HUES64 (cell line): Measurements from ENCODE around the gene SNAI3.

Experiments
- H3K27ac ChIP-seq: 2 replicates; pipeline ENCODE4 v1.7.0; 2013; ENCODE audit warnings: low read depth, low read length, inconsistent platforms
- H3K27me3 ChIP-seq: 2 replicates; pipeline ENCODE4 v1.6.1; 2013; ENCODE audit warnings: mild to moderate bottlenecking, low read length; ENCODE audit not compliant: insufficient read depth
- H3K36me3 ChIP-seq: 2 replicates; pipeline ENCODE4 v1.6.1; 2013; ENCODE audit warnings: mild to moderate bottlenecking, low read length; ENCODE audit not compliant: insufficient read depth
- H3K4me1 ChIP-seq: 2 replicates; pipeline ENCODE4 v1.6.1; 2013; ENCODE audit warnings: mild to moderate bottlenecking, low read length, moderate library complexity; ENCODE audit not compliant: insufficient read depth
- H3K4me3 ChIP-seq: 2 replicates; pipeline ENCODE4 v1.5.1; 2013; ENCODE audit warnings: mild to moderate bottlenecking, low read length, moderate library complexity
- H3K9ac ChIP-seq: 2 replicates; pipeline ENCODE4 v1.6.1; 2013; ENCODE audit warnings: mild to moderate bottlenecking, low read depth, low read length
- H3K9me3 ChIP-seq: 2 replicates; pipeline ENCODE4 v1.6.1; 2013; ENCODE audit warnings: low read depth, low read length; ENCODE audit not compliant: insufficient read depth
- WGBS: fragments of 150-250, 120-280 bp; methylation state at CpG from one replicate; pipeline ENCODE4 v1.1.7; 2013; ENCODE audit warnings: missing lambda C conversion rate; 5-methylcytosine and 5-hydroxymethylcytosine counted together

Gene SNAI3

DNA sequence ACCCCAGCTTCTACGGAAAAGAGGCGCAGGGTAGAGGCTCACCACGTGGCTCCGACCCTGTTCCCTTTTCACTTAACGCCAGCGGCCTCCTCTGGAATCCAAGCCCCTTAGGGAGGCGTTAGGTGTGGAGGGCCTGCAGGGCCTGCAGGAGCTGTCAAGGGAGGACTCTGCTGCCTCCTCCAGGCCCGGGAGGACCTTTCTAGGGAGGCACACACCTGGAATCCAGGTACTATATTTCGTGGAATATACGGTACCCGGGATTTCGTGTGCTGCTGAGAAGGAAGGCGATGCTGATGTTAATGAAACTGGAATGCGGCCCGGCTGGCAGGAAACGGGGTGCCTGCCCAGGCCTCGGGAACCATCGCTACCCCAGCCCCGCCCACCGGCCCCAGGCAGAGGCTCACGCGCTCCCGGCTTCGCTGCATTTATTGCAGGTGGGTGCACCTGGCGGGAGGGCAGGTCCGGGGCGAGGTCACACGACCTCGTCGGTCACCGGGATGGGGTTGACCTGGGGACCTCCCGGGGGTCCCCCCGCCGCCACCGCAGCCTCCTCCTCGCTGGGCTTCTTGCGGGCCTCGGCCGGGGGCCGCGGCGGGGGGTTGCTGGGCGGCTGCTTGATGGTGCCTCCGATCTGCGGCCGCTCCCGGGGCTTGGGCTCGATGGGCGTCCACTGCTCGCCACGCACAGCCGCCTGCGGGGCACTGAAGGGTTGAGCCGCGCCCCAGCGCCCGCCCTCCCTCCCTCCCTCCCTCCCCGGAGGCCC is 43.2 kb downstream of the SNAI3 start:
- Histone ChIP-seq H3K4me3 (no peak overlapping the region), H3K27me3 (peaks cover 3% of the 10 kb centered on the region; the same call in 1 of the 2 replicates), H3K9ac (no peak overlapping the region), H3K36me3 (0 out of 2 replicates have a peak, but pooled peaks cover 3% of the 10 kb centered on the region), H3K4me1 (peaks cover 3% of the 10 kb centered on the region; the same call in 1 of the 2 replicates), H3K27ac (no peak overlapping the region), H3K9me3 (no peaks in the 10 kb centered on the region)
- 92% methylated on average over 55 of the region's 58 CpGs for WGBS

DNA sequence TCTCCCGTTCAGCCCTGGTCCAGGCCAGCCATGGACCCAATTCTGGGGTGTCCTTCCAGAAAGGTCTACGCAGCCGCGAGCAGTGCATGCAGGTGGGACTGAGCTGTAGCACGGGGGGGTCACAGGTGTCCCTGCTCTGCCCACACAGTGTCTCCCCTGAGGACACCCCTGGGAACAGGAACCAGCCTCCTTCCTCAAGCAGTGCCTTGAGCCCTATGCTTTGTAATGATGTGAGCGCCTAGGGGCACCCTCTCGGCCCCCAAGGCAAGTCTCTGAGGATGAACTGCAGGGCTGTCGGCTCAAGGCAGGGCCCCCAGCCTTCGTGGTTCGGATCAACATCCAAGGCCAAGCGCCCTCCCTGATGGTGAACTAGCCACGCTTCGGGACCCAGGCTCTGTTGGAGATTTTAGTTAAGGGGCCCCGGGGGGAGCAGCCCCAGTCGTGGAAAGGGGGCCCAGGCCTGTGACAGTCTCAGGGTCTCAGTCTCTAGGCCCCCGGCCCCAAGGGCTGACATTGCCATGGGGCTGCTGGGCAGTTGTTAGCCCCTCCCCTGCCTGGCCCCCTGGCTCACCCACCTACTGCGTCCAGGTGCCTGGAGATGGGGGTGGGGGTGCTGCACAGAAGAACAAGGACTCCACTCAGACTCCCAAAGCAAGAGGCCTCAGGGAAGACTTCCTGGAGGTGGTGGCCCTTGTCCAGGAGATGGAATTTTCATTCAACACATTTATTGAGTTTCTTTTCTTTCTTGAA is 45.6 kb downstream of the SNAI3 start:
- Histone ChIP-seq H3K36me3 (0 out of 2 replicates have a peak, but pooled peaks cover 3% of the 10 kb centered on the region), H3K4me3 (no peak overlapping the region), H3K4me1 (peaks cover 6% of the 10 kb centered on the region; the same call in 1 of the 2 replicates), H3K27me3 (peaks cover 8% of the 10 kb centered on the region; the same call in 1 of the 2 replicates), H3K9me3 (no peaks in the 10 kb centered on the region), H3K9ac (no peak overlapping the region), H3K27ac (no peak overlapping the region)
- WGBS = 90% methylated on average over 17 of the region's 17 CpGs

DNA sequence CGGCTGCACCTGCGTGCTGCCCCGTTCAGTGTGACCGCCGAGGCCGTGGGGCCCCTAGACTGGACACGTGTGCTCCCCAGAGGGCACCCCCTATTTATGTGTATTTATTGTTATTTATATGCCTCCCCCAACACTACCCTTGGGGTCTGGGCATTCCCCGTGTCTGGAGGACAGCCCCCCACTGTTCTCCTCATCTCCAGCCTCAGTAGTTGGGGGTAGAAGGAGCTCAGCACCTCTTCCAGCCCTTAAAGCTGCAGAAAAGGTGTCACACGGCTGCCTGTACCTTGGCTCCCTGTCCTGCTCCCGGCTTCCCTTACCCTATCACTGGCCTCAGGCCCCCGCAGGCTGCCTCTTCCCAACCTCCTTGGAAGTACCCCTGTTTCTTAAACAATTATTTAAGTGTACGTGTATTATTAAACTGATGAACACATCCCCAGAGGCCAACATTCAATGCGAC is 46.2 kb downstream of the SNAI3 start:
- Histone ChIP-seq H3K27ac (no peak overlapping the region), H3K27me3 (peaks cover 12% of the 10 kb centered on the region), H3K36me3 (0 out of 2 replicates have a peak, but pooled peaks cover 3% of the 10 kb centered on the region), H3K9ac (no peak overlapping the region), H3K4me1 (peaks cover 6% of the 10 kb centered on the region; the same call in 1 of the 2 replicates), H3K9me3 (no peaks in the 10 kb centered on the region), H3K4me3 (no peak overlapping the region)
- 93% methylated on average over 11 of the region's 13 CpGs for whole genome bisulfite sequencing

DNA sequence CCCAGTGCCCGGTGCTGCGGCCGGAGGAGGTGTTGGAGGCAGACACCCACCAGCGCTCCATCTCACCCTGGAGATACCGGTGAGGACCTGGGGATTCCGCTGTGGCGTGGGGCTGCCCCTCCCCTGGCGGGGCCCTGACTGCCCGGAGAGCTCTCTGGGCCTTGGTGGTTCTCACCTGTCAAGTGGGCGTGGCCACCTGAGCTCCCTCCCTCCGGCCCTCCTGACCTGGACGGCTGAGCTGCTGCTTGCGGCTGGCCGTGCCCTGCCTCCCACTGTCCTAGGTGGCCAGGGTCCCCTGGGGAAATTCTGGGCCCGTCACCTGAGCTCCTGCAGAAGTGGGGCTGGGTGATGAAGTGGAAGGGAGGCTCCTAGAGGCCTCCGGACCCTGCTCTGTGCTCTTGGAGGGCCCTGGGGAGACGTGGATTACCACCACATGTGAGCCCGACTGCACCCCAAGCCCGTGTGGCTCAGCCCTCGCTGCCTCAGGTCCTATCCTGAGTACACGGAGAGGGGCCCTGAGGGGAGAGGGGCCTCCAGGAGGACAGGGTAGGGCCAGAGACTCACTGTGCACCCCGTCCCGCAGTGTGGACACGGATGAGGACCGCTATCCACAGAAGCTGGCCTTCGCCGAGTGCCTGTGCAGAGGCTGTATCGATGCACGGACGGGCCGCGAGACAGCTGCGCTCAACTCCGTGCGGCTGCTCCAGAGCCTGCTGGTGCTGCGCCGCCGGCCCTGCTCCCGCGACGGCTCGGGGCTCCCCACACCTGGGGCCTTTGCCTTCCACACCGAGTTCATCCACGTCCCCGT is 46.9 kb downstream of the SNAI3 start:
- peaks cover 14% of the 10 kb centered on the region for H3K27me3 ChIP-seq
- no peak overlapping the region for H3K27ac ChIP-seq
- WGBS = 79% methylated on average over 45 of the region's 45 CpGs
- H3K36me3 ChIP-seq = 0 out of 2 replicates have a peak, but pooled peaks cover 3% of the 10 kb centered on the region
- H3K4me3 ChIP-seq = no peak overlapping the region
- peaks cover 6% of the 10 kb centered on the region; the same call in 1 of the 2 replicates for H3K4me1 ChIP-seq
- H3K9me3 ChIP-seq = no peaks in the 10 kb centered on the region
- H3K9ac ChIP-seq = no peak overlapping the region

DNA sequence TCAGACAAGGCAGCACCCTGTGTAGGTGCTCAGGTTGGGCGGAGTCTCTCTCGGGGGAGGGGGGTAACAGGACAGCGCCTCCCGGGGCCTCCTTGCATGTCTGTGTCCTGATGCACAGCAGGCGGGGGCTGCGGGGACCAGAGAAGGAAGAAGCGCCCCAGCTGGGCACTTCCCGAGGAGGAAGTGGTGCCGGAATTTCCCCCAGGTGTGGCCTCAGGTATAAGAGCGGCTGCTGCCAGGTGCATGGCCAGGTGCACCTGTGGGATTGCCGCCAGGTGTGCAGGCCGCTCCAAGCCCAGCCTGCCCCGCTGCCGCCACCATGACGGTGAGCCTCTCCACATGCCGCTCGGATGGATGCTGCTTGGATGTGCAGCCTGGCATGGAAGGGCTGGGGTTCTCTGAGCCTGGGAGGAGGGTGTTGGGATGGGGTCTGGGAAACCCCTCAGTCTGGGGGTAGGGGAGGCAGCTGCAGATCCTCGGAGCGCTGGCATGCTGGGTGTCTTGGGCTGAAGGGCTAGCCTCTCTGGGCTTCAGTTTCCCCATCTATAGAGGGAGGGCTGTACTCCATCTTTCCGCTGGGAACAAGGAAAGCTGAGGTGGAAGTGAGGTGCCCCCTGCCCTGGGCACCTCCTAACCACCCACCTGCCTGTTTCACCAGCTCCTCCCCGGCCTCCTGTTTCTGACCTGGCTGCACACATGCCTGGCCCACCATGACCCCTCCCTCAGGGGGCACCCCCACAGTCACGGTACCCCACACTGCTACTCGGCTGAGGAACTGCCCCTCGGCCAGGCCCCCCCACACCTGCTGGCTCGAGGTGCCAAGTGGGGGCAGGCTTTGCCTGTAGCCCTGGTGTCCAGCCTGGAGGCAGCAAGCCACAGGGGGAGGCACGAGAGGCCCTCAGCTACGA is 47.7 kb downstream of the SNAI3 start, which contains the start of gene IL17C:
Gene IL17C, plus strand, starts transcription at position 250 of the 908 bp plus-strand sequence. Its CDS starts 70 bp downstream, at position 320.
- Histone ChIP-seq H3K4me3 (no peak within 1 kb of the TSS), H3K36me3 (no peaks in the 10 kb centered on the region), H3K9me3 (no peaks in the 10 kb centered on the region), H3K27me3 (peaks cover 14% of the 10 kb centered on the region), H3K27ac (no peak within 1 kb of the TSS), H3K9ac (no peak within 1 kb of the TSS), H3K4me1 (peaks cover 6% of the 10 kb centered on the region; the same call in 1 of the 2 replicates)
- 74% methylated on average over 27 of the region's 27 CpGs for WGBS

DNA sequence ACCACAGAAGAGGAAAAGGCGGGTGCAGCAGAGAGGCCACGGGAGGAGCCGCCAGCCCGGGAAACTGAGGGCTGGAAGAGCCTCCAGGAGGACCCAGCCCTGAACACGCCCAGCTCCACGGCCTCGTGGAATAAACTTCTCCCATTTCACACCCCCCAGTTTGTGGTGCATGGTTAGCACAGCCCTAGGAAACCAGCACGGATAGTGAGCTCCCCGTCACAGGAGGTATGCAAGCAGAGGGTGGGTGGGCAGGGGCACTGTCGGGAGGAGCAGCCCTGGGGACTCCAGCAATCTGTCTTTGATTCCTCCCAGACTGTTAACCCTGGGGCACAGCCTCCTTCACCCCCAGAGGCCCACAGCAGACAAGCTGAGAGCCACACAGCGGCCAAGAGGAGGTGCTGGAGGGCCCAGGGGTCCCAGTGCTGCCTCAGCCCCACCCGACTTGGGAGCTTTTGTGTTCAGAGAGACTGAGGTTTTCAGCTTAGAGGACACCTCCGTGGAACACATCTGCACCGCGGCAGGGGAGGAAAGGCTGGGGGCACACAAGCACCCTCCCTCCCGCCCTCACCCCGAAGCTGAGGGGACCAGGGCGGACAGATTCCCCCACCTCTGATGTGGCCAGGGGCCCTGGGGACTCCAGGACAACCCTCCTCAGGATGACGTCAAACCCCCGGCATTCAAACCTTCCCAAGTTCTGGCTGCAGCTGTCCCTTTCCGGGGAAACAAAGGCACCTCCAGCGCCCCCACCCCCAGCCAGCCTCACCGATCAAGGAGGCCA is 49.6 kb downstream of the SNAI3 start:
- Histone ChIP-seq H3K4me1 (peaks cover 6% of the 10 kb centered on the region; the same call in 1 of the 2 replicates), H3K27me3 (peaks cover 14% of the 10 kb centered on the region)

DNA sequence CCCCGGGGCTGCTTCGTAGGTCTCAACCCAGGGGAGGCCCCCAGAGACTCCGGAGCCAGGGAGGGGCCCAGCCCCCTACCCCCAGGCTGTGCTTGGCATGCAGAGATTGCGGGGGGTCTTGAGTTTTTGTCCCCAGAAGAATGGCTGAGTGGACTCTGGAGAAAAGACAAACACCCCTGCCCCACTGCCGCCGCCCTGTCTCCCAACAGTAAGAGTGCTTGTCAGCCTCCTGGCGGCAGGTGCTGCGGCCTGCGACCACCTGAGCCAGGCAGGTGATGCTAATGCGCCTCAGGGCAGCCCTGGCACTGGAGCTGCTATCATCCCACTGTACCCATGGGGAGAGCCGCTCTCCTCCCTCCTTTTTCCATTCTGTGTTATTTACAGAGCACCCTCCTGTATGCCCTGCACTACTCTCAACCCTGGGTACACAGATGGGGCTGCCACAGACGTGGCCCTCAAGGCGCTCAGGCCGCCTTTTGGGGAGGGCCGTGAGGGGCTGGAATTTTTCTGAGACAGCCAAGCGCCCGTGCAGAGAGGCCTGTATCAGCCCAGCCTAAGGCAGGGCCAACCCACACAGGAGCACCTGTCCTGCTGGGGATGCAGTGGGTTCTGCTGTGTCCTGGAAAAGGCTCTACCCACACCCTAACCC is 50.5 kb downstream of the SNAI3 start:
- Histone ChIP-seq H3K36me3 (peaks cover 16% of the 10 kb centered on the region; the same call in 1 of the 2 replicates), H3K27me3 (peaks cover 14% of the 10 kb centered on the region), H3K4me1 (peaks cover 6% of the 10 kb centered on the region; the same call in 1 of the 2 replicates), H3K9ac (no peak overlapping the region), H3K27ac (no peak overlapping the region), H3K4me3 (no peak overlapping the region), H3K9me3 (no peaks in the 10 kb centered on the region)
- 93% methylated on average over 17 of the region's 17 CpGs for WGBS

More for the DNA sequence above, 49.6 kb downstream of the SNAI3 start:
- Histone ChIP-seq H3K9ac (no peak overlapping the region), H3K36me3 (peaks cover 8% of the 10 kb centered on the region; the same call in 1 of the 2 replicates), H3K4me3 (no peak overlapping the region), H3K9me3 (no peaks in the 10 kb centered on the region), H3K27ac (no peak overlapping the region)
- WGBS = 80% methylated on average over 22 of the region's 23 CpGs

DNA sequence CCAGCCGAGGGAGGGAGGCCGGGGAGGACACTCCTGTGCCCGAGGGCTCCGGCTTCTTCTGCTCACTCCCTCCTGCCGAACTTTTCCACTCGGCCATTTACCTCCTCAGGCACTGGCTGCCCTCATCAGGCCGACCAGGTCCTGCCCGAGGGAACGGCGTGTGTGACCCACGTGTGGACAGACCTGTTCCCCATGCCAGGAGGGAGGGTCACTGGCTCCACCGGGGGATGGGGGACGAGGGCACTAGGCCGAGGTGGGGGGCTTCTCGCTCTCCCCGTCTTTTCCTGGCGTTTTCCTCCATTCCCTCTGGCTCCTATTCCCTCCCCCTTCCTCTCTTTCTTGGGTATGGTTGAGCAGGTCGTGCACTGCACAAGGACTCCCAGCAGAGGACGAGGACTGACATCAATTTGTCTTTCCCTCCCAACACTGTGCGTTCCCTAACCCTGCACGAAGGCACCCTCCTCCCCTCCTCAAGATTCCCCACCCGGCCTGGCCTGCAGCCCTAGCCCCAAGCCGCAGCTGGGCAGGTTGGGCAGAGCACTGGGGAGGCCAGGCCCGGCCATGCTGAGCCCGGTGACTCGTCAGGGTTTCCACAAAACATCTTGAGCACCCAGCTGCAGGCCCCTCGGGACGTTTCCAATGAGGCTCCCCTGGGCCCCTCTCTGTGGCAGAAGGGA is 51.2 kb downstream of the SNAI3 start:
- H3K9me3 ChIP-seq = no peaks in the 10 kb centered on the region
- H3K27ac ChIP-seq = no peak overlapping the region
- 28% methylated on average over 28 of the region's 28 CpGs for WGBS
- H3K9ac ChIP-seq = peak overlapping the region; percentile 66; the same call in 1 of the 2 replicates
- H3K4me1 ChIP-seq = peaks cover 6% of the 10 kb centered on the region; the same call in 1 of the 2 replicates
- H3K27me3 ChIP-seq = peaks cover 10% of the 10 kb centered on the region
- peaks cover 21% of the 10 kb centered on the region for H3K36me3 ChIP-seq
- H3K4me3 ChIP-seq = peak overlapping the region; percentile 68
